ENCODE data around the gene KCNIP1.

Gene KCNIP1

DNA sequence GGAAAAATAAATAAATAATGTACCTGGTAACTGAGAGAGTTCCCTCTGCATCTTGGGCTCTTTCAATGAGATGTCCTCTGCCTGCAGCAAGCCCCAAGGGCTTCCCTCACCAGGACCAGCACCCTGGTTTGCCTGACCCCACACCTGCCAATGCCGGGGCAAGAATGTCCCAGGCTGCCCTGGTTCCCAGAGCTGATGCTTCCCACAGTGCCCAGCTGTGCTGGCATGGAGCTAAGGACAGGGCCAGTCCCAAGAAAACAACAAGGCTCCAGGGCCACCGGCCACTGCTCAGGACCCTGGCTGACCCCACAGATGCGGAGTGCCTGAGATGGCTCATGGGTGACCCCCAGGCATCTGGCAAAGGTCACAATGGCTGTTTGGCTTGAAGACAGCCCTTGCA, 123.5 kb downstream of the KCNIP1 start:
- Mint-ChIP-seq H3K9me3 (no peaks in the 10 kb centered on the region), H3K4me3 (no peak overlapping the region), H3K27me3 (peaks cover 5% of the 10 kb centered on the region), H3K4me1 (no peaks in the 10 kb centered on the region), H3K36me3 (no peaks in the 10 kb centered on the region), H3K27ac (no peak overlapping the region)
- DNase-seq (ENCODE audit: low spot score in 2 of 2) (no peak), ATAC-seq (ENCODE audit: low read depth) (no peak)

GRCh38 chr5:170628028-170628427, 124.2 kb downstream of the KCNIP1 start:
- Mint-ChIP-seq H3K4me1 (peaks cover 2% of the 10 kb centered on the region), H3K27me3 (peaks cover 7% of the 10 kb centered on the region), H3K4me3 (no peak overlapping the region), H3K27ac (no peak overlapping the region), H3K9me3 (no peaks in the 10 kb centered on the region), H3K36me3 (no peaks in the 10 kb centered on the region)
- ATAC-seq (ENCODE audit: low read depth) = no peak
- no peak for DNase-seq (ENCODE audit: low spot score in 2 of 2)

DNA sequence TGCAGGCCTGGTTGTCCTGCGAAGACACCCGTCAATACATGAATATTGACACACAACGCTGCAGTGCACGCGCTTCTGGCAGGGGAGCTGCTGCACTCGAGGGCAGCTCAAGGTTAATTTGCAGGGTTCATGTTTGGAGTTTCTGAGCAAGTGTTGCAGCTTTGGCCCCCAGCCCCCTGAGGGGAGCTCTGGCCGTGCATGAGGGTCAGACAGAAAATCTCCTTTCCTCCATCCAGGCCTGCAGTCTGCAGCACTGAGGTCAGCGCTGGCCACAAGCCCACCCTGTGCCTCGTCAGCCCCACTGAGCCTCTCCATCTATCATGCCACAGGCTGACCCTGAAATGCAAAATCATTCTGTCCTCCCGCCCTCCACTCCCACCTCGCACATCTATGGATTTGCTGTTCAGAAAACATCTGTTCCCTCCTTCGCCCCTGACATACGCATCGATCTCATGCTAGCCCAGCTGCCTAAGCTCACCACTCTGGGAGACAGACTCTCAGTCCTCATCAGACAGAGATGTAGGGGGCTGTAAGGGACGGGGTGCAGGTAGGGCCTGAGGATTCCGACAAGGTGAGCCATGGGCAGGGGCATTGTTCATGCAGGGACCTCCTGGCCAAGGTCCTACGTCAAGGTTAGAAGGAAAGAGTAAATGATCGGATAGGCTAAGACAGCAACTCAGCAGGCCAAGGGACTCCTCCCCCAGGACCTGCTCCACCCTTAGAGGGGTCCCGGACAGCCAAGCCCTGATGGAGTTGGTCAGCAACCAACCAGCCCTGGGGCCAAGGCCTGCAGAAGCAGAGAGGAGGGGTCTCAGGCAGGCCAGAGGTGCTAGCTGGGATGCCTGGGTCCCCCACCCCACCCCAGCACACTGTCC, 125.1 kb downstream of the KCNIP1 start:
- peaks cover 7% of the 10 kb centered on the region for H3K4me1 Mint-ChIP-seq
- H3K4me3 Mint-ChIP-seq = no peak overlapping the region
- H3K9me3 Mint-ChIP-seq = no peaks in the 10 kb centered on the region
- H3K36me3 Mint-ChIP-seq = no peaks in the 10 kb centered on the region
- ATAC-seq (ENCODE audit: low read depth) (no peak), DNase-seq (ENCODE audit: low spot score in 2 of 2) (no peak)
- peaks cover 13% of the 10 kb centered on the region for H3K27me3 Mint-ChIP-seq
- no peak overlapping the region for H3K27ac Mint-ChIP-seq

DNA sequence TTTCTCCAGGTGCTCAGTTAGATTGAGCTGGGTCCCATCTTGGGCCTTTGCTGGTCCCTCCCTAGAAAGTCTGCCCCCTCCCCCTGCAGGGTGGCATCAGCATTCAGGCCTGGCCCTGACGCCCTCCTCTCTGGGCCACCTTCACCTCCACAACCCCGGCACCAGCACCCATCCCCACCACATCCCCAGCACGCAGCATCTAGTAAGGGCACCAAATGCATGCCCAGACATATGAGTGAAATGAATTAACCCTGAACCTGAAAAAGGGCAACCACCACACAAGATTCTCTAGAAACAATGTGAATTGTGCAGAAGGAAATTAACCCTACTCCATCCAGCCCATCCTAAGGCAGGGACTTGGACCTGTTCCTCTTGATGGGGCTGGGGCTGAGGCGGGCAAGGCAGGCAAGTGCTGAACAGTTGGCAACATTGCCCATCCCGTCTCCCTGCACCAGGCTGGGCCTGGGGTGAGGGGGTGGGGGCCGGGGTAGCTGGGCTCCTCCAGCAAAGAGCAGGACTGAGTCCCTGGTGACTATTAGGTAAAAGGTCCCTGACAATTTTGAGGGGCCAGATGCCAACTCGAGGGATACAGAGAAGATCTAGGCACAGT, 125.9 kb downstream of the KCNIP1 start:
- Mint-ChIP-seq H3K27me3 (peaks cover 15% of the 10 kb centered on the region), H3K36me3 (no peaks in the 10 kb centered on the region), H3K9me3 (no peaks in the 10 kb centered on the region), H3K4me3 (no peak overlapping the region), H3K4me1 (peaks cover 7% of the 10 kb centered on the region), H3K27ac (no peak overlapping the region)
- DNase-seq (ENCODE audit: low spot score in 2 of 2) (no peak), ATAC-seq (ENCODE audit: low read depth) (no peak)

DNA sequence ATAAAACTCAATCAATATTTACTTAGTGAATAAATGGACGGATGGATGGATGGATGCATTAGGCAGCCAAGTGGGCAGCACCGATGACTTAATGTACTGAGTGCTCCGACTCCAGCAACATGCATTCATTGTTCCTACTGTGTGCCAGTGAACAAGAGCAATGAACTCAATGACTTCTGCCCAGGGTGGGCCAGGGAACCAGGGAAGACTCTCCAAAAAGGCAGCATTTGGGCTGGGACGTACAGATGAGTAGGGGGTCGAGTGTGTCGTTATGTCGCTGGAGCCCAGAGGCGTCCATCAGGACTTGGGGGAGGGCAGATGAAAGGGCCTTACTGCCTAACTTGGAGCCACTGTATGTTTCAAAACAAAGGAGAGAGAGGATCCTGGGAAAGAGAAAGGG, 126.4 kb downstream of the KCNIP1 start:
- Mint-ChIP-seq H3K27ac (no peak overlapping the region), H3K27me3 (peaks cover 14% of the 10 kb centered on the region), H3K36me3 (no peaks in the 10 kb centered on the region), H3K9me3 (no peaks in the 10 kb centered on the region), H3K4me3 (no peak overlapping the region), H3K4me1 (peaks cover 7% of the 10 kb centered on the region)
- DNase-seq (ENCODE audit: low spot score in 2 of 2) (no peak), ATAC-seq (ENCODE audit: low read depth) (no peak)

DNA sequence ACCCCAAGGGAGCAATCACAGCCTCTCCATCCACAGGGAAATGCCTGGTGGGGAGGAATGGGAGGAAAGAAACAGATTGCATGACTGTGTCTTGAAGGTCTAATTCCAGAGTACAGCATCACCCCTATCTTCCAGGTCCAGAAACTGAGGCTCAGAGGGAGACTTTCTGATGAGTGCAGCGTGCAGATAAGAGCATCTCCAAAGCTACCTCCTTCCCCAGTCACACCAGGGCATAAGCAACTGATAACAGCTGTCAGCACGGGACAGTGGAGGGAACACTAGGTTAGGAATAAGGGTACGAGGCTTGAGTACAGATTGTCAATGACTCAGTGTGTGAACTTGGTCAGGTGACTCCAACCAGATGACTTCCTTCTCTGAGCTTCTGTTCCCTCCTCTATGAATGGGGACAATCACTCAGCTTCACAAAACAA, 126.9 kb downstream of the KCNIP1 start:
- no peak for ATAC-seq (ENCODE audit: low read depth)

DNA sequence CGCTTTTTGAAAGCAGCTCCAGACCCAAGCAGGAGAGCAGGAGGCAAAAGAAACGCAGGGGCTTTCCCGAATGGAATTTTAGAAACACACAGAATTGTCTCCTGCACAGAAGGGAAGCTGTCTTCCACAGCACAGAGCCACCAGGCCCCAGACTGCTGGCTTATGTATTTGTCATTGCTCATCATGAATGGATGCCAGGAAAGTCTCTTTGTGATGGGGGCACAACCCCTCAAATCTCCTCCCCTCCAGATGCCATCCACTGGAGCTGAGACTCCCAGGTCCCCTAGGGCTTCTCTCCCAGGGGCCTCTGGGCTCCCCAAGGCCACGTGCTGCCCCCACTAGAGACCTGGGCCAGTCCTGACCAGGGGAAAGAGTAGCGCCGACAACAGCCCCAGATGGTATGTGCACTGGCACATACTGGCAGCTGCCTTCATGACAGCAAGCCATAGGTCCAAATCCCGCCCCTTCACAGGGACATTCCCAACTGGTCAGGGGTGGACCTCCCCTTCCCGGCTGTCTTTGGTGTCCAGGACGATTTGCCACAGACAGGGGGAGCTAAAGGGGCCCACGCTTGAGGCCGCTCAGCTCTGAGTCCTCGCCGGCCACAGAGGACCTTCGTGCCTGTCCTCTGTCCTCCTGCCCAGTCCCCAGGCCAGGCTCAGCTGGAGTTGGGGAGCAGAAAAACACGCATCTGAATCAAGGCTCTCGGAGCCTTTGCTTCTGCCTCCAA, 127.8 kb downstream of the KCNIP1 start:
- DNase-seq (ENCODE audit: low spot score in 2 of 2) = no peak
- H3K27ac Mint-ChIP-seq = no peak overlapping the region
- ATAC-seq (ENCODE audit: low read depth) = no peak
- H3K36me3 Mint-ChIP-seq = no peaks in the 10 kb centered on the region
- H3K4me1 Mint-ChIP-seq = peaks cover 7% of the 10 kb centered on the region
- H3K27me3 Mint-ChIP-seq = peaks cover 17% of the 10 kb centered on the region
- no peak overlapping the region for H3K4me3 Mint-ChIP-seq
- no peaks in the 10 kb centered on the region for H3K9me3 Mint-ChIP-seq

More for the DNA sequence above, 126.9 kb downstream of the KCNIP1 start:
- H3K27ac Mint-ChIP-seq = no peak overlapping the region
- H3K36me3 Mint-ChIP-seq = no peaks in the 10 kb centered on the region
- peaks cover 7% of the 10 kb centered on the region for H3K4me1 Mint-ChIP-seq
- no peak for DNase-seq (ENCODE audit: low spot score in 2 of 2)
- H3K4me3 Mint-ChIP-seq = no peak overlapping the region
- H3K9me3 Mint-ChIP-seq = no peaks in the 10 kb centered on the region
- H3K27me3 Mint-ChIP-seq = peaks cover 14% of the 10 kb centered on the region

- Mint-ChIP-seq H3K36me3 (no peaks in the 10 kb centered on the region), H3K27ac (no peak overlapping the region), H3K27me3 (peaks cover 20% of the 10 kb centered on the region), H3K4me1 (peaks cover 7% of the 10 kb centered on the region), H3K9me3 (no peaks in the 10 kb centered on the region), H3K4me3 (no peak overlapping the region)
- DNase-seq (ENCODE audit: low spot score in 2 of 2) (no peak), ATAC-seq (ENCODE audit: low read depth) (no peak)
These were observed 128.6 kb downstream of the KCNIP1 start for GRCh38 chr5:170632266-170632984.

- Mint-ChIP-seq H3K27ac (no peak overlapping the region), H3K9me3 (no peaks in the 10 kb centered on the region), H3K27me3 (peaks cover 24% of the 10 kb centered on the region), H3K36me3 (no peaks in the 10 kb centered on the region), H3K4me1 (peaks cover 7% of the 10 kb centered on the region), H3K4me3 (peak overlapping the region; percentile 27)
- ATAC-seq (ENCODE audit: low read depth) (no peak), DNase-seq (ENCODE audit: low spot score in 2 of 2) (peak; percentile 33 to 48)
These were observed 129.1 kb downstream of the KCNIP1 start for GRCh38 chr5:170632985-170633234.

DNA sequence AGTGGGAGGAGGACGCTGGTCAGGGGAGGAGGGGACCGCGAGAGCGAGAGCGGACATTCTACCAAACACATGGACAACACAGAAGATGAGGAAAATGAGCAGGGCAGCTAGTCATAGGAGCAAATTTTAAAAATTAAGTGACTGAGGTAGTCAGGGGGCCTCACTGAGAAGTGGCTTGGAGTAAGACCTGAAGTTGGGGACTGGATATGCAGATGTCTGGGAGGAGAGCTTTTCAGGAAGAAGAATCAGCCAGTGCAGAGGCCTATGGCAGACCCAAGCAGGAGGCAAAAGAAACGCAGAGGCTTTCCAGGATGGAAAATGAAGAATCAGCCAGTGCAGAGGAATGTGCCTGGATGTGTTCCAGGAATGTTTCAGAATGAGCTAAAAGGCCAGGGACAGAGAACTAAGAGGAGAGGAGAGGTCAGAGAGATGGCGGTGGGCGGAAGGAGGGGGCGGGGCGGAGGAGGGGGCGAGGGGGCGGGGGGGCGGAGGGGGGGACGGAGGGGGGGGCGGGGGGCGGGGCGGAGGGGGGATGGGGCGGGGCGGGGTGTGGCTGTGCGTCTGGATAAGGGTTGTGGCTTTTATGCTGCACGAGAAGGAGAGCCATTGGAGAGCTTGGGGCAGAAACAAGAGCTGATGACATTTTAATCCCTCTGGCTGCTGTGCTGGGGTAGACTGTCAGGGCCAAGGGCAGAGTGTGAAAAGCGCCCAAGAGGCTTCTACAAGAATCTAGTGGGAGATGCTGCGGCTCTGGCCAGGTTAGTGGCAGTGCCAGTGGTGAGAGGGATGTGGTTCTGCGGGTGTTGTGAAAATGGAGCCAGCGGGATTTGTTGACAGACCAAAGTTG, 129.6 kb downstream of the KCNIP1 start:
- peaks cover 7% of the 10 kb centered on the region for H3K4me1 Mint-ChIP-seq
- ATAC-seq (ENCODE audit: low read depth) (no peak), DNase-seq (ENCODE audit: low spot score in 2 of 2) (no peak)
- H3K27ac Mint-ChIP-seq = no peak overlapping the region
- H3K27me3 Mint-ChIP-seq = peaks cover 24% of the 10 kb centered on the region
- H3K9me3 Mint-ChIP-seq = no peaks in the 10 kb centered on the region
- peak overlapping the region; percentile 66 for H3K4me3 Mint-ChIP-seq
- H3K36me3 Mint-ChIP-seq = no peaks in the 10 kb centered on the region

- H3K9me3 Mint-ChIP-seq = no peaks in the 10 kb centered on the region
- DNase-seq (ENCODE audit: low spot score in 2 of 2) (no peak), ATAC-seq (ENCODE audit: low read depth) (no peak)
- H3K36me3 Mint-ChIP-seq = no peaks in the 10 kb centered on the region
- peaks cover 26% of the 10 kb centered on the region for H3K27me3 Mint-ChIP-seq
- H3K27ac Mint-ChIP-seq = no peak overlapping the region
- H3K4me1 Mint-ChIP-seq = peaks cover 10% of the 10 kb centered on the region
- no peak overlapping the region for H3K4me3 Mint-ChIP-seq
These were observed 130.6 kb downstream of the KCNIP1 start for GRCh38 chr5:170634256-170634990.

DNA sequence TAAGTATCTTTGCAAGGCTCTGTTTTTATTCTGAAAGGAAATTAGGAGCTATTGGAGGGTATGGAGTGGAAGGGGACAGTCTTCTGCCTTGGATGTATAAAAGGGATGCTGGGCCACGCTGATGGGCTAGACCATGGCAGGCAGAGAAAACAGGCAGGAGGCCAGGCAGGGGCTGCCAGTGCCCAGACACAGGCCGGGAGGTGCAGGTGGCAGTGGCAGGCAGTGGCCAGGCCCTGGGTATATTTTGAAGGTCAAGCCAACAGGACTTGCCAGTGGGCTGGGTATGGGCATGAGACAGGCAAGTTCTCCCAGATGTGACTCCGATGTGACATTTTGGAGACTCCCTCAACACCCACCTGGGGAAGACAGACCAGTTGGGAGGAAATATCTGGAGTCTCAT, 131.9 kb downstream of the KCNIP1 start:
- H3K27ac Mint-ChIP-seq = no peak overlapping the region
- no peaks in the 10 kb centered on the region for H3K36me3 Mint-ChIP-seq
- H3K9me3 Mint-ChIP-seq = no peaks in the 10 kb centered on the region
- DNase-seq (ENCODE audit: low spot score in 2 of 2) (no peak), ATAC-seq (ENCODE audit: low read depth) (no peak)
- peaks cover 26% of the 10 kb centered on the region for H3K27me3 Mint-ChIP-seq
- no peak overlapping the region for H3K4me3 Mint-ChIP-seq
- peaks cover 10% of the 10 kb centered on the region for H3K4me1 Mint-ChIP-seq

GRCh38 chr5:170636206-170636605, 132.4 kb downstream of the KCNIP1 start:
- ATAC-seq (ENCODE audit: low read depth) = no peak
- no peak for DNase-seq (ENCODE audit: low spot score in 2 of 2)
- H3K27ac Mint-ChIP-seq = no peak overlapping the region
- H3K4me1 Mint-ChIP-seq = peaks cover 10% of the 10 kb centered on the region
- H3K36me3 Mint-ChIP-seq = no peaks in the 10 kb centered on the region
- H3K4me3 Mint-ChIP-seq = no peak overlapping the region
- H3K9me3 Mint-ChIP-seq = no peaks in the 10 kb centered on the region
- peaks cover 26% of the 10 kb centered on the region for H3K27me3 Mint-ChIP-seq

Measured in memory B cell (primary cell).